ENCODE measurements around the gene TMEM169. TPM values are rescaled to one million over a fixed set of nuclear protein-coding genes. Genes with fewer than 3 reads are reported as not detected.

Gene TMEM169
- total and polyA plus RNA-seq, 2 of the 13 experiments (the other 11 are each of a cell fraction or from before 2014, with no cell fraction given) = 1.5 to 4.5 TPM

- TF ChIP-seq EP300 (IDR thresholded peaks at IDR 0.05; ENCODE audit: low read depth in 2 of 2, low read length in 2 of 2) (peak in 1 of 2 experiments; percentile 78; a peak in 1 of 4 replicates), EP300 (CRISPR knock-in tag; IDR thresholded peaks at IDR 0.05; ENCODE audit: borderline replicate concordance) (no peak), EEA1 (CRISPR knock-in tag; IDR thresholded peaks at IDR 0.05; ENCODE audit: borderline replicate concordance) (no peak), ZNF879 (CRISPR knock-in tag; IDR thresholded peaks at IDR 0.05) (no peak), ZNF772 (CRISPR knock-in tag; IDR thresholded peaks at IDR 0.05) (0 out of 2 replicates have a peak, but pooled peaks have one; percentile 51), ZBTB38 (CRISPR knock-in tag; IDR thresholded peaks at IDR 0.05) (0 out of 2 replicates have a peak, but pooled peaks have one; percentile 43), ZMYM2 (CRISPR knock-in tag; IDR thresholded peaks at IDR 0.05) (no peak), TFE3 (CRISPR knock-in tag; IDR thresholded peaks at IDR 0.05) (no peak), THAP11 (CRISPR knock-in tag; IDR thresholded peaks at IDR 0.05) (0 out of 2 replicates have a peak, but pooled peaks have one; percentile 20), TOE1 (CRISPR knock-in tag; IDR thresholded peaks at IDR 0.05) (no peak), ZNF292 (CRISPR knock-in tag; IDR thresholded peaks at IDR 0.05; ENCODE audit: borderline replicate concordance, low read depth) (no peak), E2F2 (CRISPR knock-in tag; IDR thresholded peaks at IDR 0.05; ENCODE audit: borderline replicate concordance) (no peak), GLI4 (CRISPR knock-in tag; IDR thresholded peaks at IDR 0.05; ENCODE audit: borderline replicate concordance) (no peak), SNRNP70 (IDR thresholded peaks at IDR 0.05; ENCODE audit: low read depth, low read length) (no peak), FOXC1 (CRISPR knock-in tag; IDR thresholded peaks at IDR 0.05; ENCODE audit: borderline replicate concordance) (no peak), THAP7 (CRISPR knock-in tag; IDR thresholded peaks at IDR 0.05) (0 out of 2 replicates have a peak, but pooled peaks have one; percentile 61), ZSCAN25 (CRISPR knock-in tag; IDR thresholded peaks at IDR 0.05) (0 out of 2 replicates have a peak, but pooled peaks have one; percentile 12), ZNF530 (CRISPR knock-in tag; IDR thresholded peaks at IDR 0.05; ENCODE audit: low read depth) (no peak), ZNF556 (CRISPR knock-in tag; IDR thresholded peaks at IDR 0.05; ENCODE audit: borderline replicate concordance) (no peak), IKZF1 (IDR thresholded peaks at IDR 0.05) (no peak)
- TF ChIP-seq, protein P1, sequence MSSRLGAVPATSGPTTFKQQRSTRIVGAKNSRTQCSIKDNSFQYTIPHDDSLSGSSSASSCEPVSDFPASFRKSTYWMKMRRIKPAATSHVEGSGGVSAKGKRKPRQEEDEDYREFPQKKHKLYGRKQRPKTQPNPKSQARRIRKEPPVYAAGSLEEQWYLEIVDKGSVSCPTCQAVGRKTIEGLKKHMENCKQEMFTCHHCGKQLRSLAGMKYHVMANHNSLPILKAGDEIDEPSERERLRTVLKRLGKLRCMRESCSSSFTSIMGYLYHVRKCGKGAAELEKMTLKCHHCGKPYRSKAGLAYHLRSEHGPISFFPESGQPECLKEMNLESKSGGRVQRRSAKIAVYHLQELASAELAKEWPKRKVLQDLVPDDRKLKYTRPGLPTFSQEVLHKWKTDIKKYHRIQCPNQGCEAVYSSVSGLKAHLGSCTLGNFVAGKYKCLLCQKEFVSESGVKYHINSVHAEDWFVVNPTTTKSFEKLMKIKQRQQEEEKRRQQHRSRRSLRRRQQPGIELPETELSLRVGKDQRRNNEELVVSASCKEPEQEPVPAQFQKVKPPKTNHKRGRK (CRISPR knock-in tag; IDR thresholded peaks at IDR 0.05) = peak; percentile 29; the same call in 1 of the 2 replicates
- TF ChIP-seq, protein P2, sequence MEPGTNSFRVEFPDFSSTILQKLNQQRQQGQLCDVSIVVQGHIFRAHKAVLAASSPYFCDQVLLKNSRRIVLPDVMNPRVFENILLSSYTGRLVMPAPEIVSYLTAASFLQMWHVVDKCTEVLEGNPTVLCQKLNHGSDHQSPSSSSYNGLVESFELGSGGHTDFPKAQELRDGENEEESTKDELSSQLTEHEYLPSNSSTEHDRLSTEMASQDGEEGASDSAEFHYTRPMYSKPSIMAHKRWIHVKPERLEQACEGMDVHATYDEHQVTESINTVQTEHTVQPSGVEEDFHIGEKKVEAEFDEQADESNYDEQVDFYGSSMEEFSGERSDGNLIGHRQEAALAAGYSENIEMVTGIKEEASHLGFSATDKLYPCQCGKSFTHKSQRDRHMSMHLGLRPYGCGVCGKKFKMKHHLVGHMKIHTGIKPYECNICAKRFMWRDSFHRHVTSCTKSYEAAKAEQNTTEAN (CRISPR knock-in tag; conservative IDR thresholded peaks at IDR 0.05) = peak; percentile 93; the same call in 1 of the 2 replicates
Measured at GRCh38 chr2:216071111-216071851, 10.4 kb upstream of the TMEM169 start (continued).
